ENCODE data around the gene LRP1B. TPM values are rescaled to one million over a fixed set of nuclear protein-coding genes. Genes with fewer than 3 reads are reported as not detected.
A peak's percentile ranks its signal among the peaks of the same experiment; 100 is the strongest.

Gene LRP1B
- total RNA-seq, 2 donors from 2014 or later: 0.79 to 1.8 TPM

DNA sequence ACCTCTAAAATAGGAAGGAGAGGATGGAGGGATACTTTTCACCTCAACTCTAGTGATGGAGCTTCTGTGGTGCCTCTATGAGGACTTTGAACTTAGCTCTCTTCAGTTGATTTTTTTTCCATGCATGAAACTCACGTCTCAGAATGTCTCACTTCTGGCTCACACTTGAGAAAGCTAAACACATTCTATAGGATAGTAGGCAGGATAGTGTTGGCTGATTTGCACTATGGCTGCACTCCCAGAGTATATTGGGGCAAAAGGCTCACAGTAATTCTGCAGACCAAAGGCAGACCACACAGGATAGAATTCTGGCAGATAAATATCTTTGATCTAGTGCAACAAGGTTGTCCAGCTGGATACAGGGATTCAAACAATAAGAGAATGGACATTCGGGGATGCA lies 1093.5 kb downstream of the LRP1B start:
- peaks cover 2% of the 10 kb centered on the region for H3K4me1 Mint-ChIP-seq
- Histone ChIP-seq H3K4me3 (ENCODE audit: low read length) (no peak overlapping the region), H3K27ac (ENCODE audit: low read depth, low read length) (no peak overlapping the region), H3K27me3 (ENCODE audit: control insufficient read depth, insufficient read depth, low read length, poor library complexity, severe bottlenecking) (no peaks in the 10 kb centered on the region), H3K4me1 (ENCODE audit: control insufficient read depth, insufficient read depth, low read length) (no peaks in the 10 kb centered on the region), H3K9me3 (ENCODE audit: control insufficient read depth, low read length) (no peaks in the 10 kb centered on the region), H3K9ac (ENCODE audit: extremely low read depth, low read length, poor library complexity, severe bottlenecking) (no peak overlapping the region), H3K36me3 (ENCODE audit: control insufficient read depth, insufficient read depth, low read length) (no peaks in the 10 kb centered on the region)
- 83 to 100% methylated on average over 2 of the region's 2 CpGs for WGBS, 2 experiments (ENCODE audit: insufficient coverage in 1 of 2, insufficient read length in 1 of 2)
- H3K36me3 Mint-ChIP-seq (ENCODE audit: low read depth): no peaks in the 10 kb centered on the region
- no peaks in the 10 kb centered on the region for H3K27me3 Mint-ChIP-seq (ENCODE audit: insufficient read depth)
- TF ChIP-seq, protein P1, sequence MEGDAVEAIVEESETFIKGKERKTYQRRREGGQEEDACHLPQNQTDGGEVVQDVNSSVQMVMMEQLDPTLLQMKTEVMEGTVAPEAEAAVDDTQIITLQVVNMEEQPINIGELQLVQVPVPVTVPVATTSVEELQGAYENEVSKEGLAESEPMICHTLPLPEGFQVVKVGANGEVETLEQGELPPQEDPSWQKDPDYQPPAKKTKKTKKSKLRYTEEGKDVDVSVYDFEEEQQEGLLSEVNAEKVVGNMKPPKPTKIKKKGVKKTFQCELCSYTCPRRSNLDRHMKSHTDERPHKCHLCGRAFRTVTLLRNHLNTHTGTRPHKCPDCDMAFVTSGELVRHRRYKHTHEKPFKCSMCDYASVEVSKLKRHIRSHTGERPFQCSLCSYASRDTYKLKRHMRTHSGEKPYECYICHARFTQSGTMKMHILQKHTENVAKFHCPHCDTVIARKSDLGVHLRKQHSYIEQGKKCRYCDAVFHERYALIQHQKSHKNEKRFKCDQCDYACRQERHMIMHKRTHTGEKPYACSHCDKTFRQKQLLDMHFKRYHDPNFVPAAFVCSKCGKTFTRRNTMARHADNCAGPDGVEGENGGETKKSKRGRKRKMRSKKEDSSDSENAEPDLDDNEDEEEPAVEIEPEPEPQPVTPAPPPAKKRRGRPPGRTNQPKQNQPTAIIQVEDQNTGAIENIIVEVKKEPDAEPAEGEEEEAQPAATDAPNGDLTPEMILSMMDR (conservative IDR thresholded peaks at IDR 0.05): no peak
- no peak overlapping the region for H3K4me3 Mint-ChIP-seq
- no peaks in the 10 kb centered on the region for H3K9me3 Mint-ChIP-seq
- no peak overlapping the region for H3K27ac Mint-ChIP-seq
- DNase-seq: no peak

DNA sequence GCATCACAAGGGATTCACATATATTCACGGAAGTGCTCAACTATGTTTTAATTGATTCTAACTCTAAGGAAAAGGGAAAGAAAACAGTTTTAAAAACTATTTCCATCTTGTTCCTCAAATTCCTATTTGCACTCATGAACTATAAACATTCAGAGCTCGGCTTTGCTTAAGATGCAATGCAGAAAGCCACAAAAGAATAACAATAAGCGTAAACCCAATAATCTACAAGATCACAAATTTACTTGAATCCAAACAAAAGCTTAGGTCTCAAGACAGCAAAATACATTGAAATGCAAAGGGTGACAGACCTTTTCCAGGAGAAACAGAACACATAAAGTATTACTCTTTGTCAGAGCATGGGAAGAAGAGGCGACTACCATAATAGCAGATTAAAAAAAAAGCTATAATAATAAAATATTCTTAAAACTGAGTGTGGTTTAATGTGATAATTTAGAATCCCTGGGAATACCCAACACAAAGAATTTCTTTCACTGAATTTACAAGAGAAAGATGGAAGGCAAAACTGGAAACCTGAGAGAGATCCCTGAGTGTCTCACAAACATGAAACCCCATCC lies 1094.9 kb downstream of the LRP1B start:
- no peaks in the 10 kb centered on the region for H3K27me3 ChIP-seq (ENCODE audit: control insufficient read depth, insufficient read depth, low read length, poor library complexity, severe bottlenecking)
- no peak overlapping the region for H3K4me3 ChIP-seq (ENCODE audit: low read length)
- H3K27ac Mint-ChIP-seq: peak overlapping the region; percentile 40
- no peak overlapping the region for H3K4me3 Mint-ChIP-seq
- H3K27me3 Mint-ChIP-seq (ENCODE audit: insufficient read depth): no peaks in the 10 kb centered on the region
- H3K9ac ChIP-seq (ENCODE audit: extremely low read depth, low read length, poor library complexity, severe bottlenecking): no peak overlapping the region
- TF ChIP-seq, protein P1 (conservative IDR thresholded peaks at IDR 0.05): no peak
- no peaks in the 10 kb centered on the region for H3K36me3 ChIP-seq (ENCODE audit: control insufficient read depth, insufficient read depth, low read length)
- no peak for DNase-seq
- WGBS, 2 experiments (ENCODE audit: insufficient coverage in 1 of 2, insufficient read length in 1 of 2): 88 to 92% methylated on average over 2 of the region's 4 CpGs
- no peaks in the 10 kb centered on the region for H3K9me3 ChIP-seq (ENCODE audit: control insufficient read depth, low read length)
- H3K27ac ChIP-seq (ENCODE audit: low read depth, low read length): no peak overlapping the region
- peaks cover 2% of the 10 kb centered on the region for H3K4me1 Mint-ChIP-seq
- H3K9me3 Mint-ChIP-seq: no peaks in the 10 kb centered on the region
- H3K4me1 ChIP-seq (ENCODE audit: control insufficient read depth, insufficient read depth, low read length): no peaks in the 10 kb centered on the region
- no peaks in the 10 kb centered on the region for H3K36me3 Mint-ChIP-seq (ENCODE audit: low read depth)

DNA sequence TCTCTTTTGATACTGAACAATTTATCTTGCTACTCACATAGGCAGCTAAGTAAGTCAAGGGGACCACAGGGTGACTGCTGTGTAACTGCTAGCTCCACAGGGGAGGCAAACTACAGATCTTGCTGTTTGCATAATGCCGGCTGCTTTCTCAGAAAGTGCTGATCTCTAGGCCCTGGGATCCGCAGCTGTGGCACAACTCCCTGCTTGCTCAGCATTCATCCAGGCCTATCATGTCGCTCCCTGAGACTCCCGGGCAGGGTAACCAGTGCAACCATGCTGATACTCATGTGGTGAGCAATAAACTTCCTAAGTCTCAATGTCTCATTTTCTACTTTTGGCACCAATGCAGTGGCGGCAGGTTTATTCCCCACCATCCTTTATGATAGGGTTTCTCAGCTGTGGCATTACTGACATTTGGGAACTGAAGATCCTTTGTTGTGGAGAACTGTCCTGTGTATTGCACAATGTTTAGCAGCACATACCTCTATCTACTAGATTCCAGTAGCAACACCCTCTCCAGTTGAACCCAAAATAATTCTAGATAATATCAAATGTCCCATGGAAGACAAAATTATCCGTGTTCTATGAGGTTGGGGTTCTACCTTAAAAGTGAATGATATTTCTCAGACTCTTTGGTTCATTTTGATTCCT lies 1101.3 kb downstream of the LRP1B start:
- DNase-seq: peak; percentile 61
- H3K27ac ChIP-seq (ENCODE audit: low read depth, low read length): peak overlapping the region; percentile 13
- H3K9me3 ChIP-seq (ENCODE audit: control insufficient read depth, low read length): no peaks in the 10 kb centered on the region
- TF ChIP-seq, protein P1 (conservative IDR thresholded peaks at IDR 0.05): no peak
- WGBS, 2 experiments (ENCODE audit: insufficient coverage in 1 of 2, insufficient read length in 1 of 2): 72 to 83% methylated on average over 2 to 6 of the region's 6 CpGs
- peaks cover 6% of the 10 kb centered on the region for H3K9me3 Mint-ChIP-seq
- peaks cover 3% of the 10 kb centered on the region for H3K4me1 Mint-ChIP-seq
- H3K27me3 ChIP-seq (ENCODE audit: control insufficient read depth, insufficient read depth, low read length, poor library complexity, severe bottlenecking): no peaks in the 10 kb centered on the region
- H3K27me3 Mint-ChIP-seq (ENCODE audit: insufficient read depth): no peaks in the 10 kb centered on the region
- no peak overlapping the region for H3K4me3 Mint-ChIP-seq
- H3K36me3 ChIP-seq (ENCODE audit: control insufficient read depth, insufficient read depth, low read length): no peaks in the 10 kb centered on the region
- H3K4me1 ChIP-seq (ENCODE audit: control insufficient read depth, insufficient read depth, low read length): peaks cover 2% of the 10 kb centered on the region
- H3K4me3 ChIP-seq (ENCODE audit: low read length): no peak overlapping the region
- no peak overlapping the region for H3K27ac Mint-ChIP-seq
- no peak overlapping the region for H3K9ac ChIP-seq (ENCODE audit: extremely low read depth, low read length, poor library complexity, severe bottlenecking)
- no peaks in the 10 kb centered on the region for H3K36me3 Mint-ChIP-seq (ENCODE audit: low read depth)
